Measurements from ENCODE around the gene ZPBP2. TPM values are rescaled to one million over a fixed set of nuclear protein-coding genes. Genes with fewer than 3 reads are reported as not detected.

Gene ZPBP2
- total RNA-seq, 1 experiment from 2014 or later = not detected

GRCh38 chr17:39866013-39866730 is 1.8 kb upstream of the ZPBP2 start (continued):
- no peak for TF ChIP-seq EZH2phosphoT487 (IDR thresholded peaks at IDR 0.05; ENCODE audit: borderline replicate concordance)

- Histone ChIP-seq H3K4me2 (ENCODE audit: low read length) (no peak overlapping the region), H3K79me2 (ENCODE audit: insufficient read depth, low read length) (no peaks in the 10 kb centered on the region), H3K27me3 (ENCODE audit: insufficient read depth, low read length) (peaks cover 28% of the 10 kb centered on the region), H3K9me2 (ENCODE audit: insufficient read depth) (no peaks in the 10 kb centered on the region), H3K9me3 (ENCODE audit: control insufficient read depth in 1 of 2, insufficient read depth in 1 of 2, low read depth in 1 of 2, low read length in 2 of 2) (no peaks in the 10 kb centered on the region), H2AFZ (ENCODE audit: low read depth, low read length, poor library complexity, severe bottlenecking) (no peak overlapping the region), H3K27ac (ENCODE audit: low read depth, low read length) (no peak overlapping the region), H3K9ac (ENCODE audit: low read length) (no peak overlapping the region), H4K20me1 (ENCODE audit: insufficient read depth) (no peaks in the 10 kb centered on the region), H3K4me3 (replicated peaks in 1 of 2; ENCODE audit: low read depth in 1 of 2, low read length in 2 of 2) (no peak overlapping the region), H3K4me1 (ENCODE audit: control insufficient read depth in 1 of 2, insufficient read depth in 2 of 2, low read length in 2 of 2) (peaks cover 7 to 14% of the 10 kb centered on the region in 2 experiments; a peak in 3 of 4 replicates), H3K36me3 (ENCODE audit: control insufficient read depth in 1 of 2, insufficient read depth in 2 of 2, low read length in 2 of 2) (no peaks in the 10 kb centered on the region)
- POLR2A ChIA-PET = no interaction called here
- CTCF ChIA-PET = no interaction called here
- RAD21 ChIA-PET (ENCODE audit: low non-redundant PET in 1 of 2, low total read pairs in 2 of 2, uncharacterized antibody in 2 of 2, unreplicated experiment in 2 of 2) = no interaction called here
- no peak for ATAC-seq
- TF ChIP-seq ZBTB33 (IDR thresholded peaks at IDR 0.05; ENCODE audit: extremely low read depth, insufficient replicate concordance, low read length) (no peak), ZFX (IDR thresholded peaks at IDR 0.05) (no peak), MAX (IDR thresholded peaks at IDR 0.05) (no peak), POLR2A (IDR thresholded peaks at IDR 0.05; ENCODE audit: borderline replicate concordance, extremely low read depth, insufficient read depth, insufficient read length) (no peak)
- BruUV-seq (replicated peaks) = no TSS peak
- DNase-seq (ENCODE audit: low read depth, low spot score) = no peak
- intact Hi-C loops (cut with micrococcal nuclease) = no loop called here
Observed at GRCh38 chr17:39867084-39867879, 720 bp upstream of the ZPBP2 start.

Data from HCT116 (cell line).